Stromal cell of bone marrow (primary cell): ENCODE results near the gene CDC42EP2.
A peak's percentile ranks its signal among the peaks of the same experiment; 100 is the strongest.
"Not testable (repeated sequence)": the region's sequence is repeated elsewhere in the genome, so short reads cannot be mapped to it uniquely, and the experiment has no call there.

Experiments used
- DNase-seq: peaks from one replicate; pipeline ENCODE4 v3.0.0-alpha.2; 2012; ENCODE audit warnings: low read depth

Gene CDC42EP2

DNA sequence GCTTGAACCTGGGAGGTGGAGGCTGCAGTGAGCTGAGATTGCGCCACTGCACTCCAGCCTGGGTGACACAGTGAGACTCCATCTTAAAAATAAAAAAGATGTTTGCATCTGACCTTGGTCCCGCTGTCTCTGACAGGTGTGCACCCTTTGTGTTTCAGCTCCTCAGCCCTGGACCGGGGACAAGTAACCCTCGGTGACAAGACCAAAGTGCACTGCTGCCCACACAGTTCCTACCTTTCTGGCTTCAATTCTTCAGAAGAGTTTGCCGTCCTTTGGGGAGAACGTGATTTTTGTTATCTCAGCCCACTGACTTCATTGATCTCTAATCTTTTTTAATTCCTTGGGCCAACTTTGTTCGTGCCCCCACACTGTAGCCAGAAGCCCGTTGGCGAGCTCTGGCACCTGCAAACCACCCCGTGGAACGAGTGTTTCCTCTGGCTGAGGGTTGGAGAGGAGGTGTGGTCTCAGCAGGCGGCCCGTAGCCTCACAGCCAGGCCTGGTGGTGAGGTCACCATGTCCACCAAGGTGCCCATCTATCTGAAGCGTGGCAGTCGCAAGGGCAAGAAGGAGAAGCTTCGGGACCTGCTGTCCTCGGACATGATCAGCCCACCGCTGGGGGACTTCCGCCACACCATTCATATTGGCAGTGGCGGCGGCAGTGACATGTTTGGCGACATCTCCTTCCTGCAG is 5.9 kb downstream of the CDC42EP2 start:
- DNase-seq: no peak

DNA sequence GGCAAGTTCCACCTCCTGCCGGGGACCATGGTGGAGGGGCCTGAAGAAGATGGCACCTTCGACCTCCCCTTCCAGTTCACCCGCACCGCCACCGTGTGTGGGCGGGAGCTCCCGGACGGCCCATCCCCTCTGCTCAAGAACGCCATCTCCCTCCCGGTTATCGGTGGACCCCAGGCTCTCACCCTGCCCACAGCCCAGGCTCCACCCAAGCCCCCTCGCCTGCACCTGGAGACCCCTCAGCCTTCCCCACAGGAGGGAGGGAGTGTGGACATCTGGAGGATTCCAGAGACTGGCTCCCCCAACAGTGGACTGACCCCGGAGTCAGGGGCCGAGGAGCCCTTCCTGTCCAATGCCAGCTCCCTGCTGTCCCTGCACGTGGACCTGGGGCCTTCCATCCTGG is 6.4 kb downstream of the CDC42EP2 start:
- DNase-seq: no peak

- DNase-seq: no peak
These were observed 7.3 kb downstream of the CDC42EP2 start for GRCh38 chr11:65321828-65322485.

DNA sequence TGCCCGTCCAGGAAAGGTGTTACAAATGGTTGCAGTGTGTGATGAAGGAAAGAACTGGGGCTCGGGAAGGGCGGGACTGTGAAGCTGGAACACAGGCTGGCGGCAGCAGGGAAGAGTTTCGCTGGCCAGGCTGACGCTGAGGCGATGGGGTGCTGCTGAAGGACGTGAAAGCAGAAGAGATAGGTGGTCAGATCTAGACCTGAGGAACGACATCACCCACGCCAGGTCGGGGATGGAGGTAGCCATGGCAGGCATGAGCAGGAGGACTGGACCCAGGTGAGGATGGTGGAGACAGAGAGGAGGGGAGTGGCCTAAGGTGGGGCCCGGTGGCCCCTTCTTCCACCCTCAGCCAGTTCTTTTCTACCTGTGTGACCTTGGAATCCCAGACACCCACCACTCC is 9.1 kb downstream of the CDC42EP2 start:
- DNase-seq: no peak

GRCh38 chr11:65325435-65325834 is 10.8 kb downstream of the CDC42EP2 start:
- no peak for DNase-seq

GRCh38 chr11:65327021-65327420 is 12.4 kb downstream of the CDC42EP2 start:
- no peak for DNase-seq

- no peak for DNase-seq
These were observed 14.8 kb downstream of the CDC42EP2 start for GRCh38 chr11:65329478-65329877.

GRCh38 chr11:65329944-65330403 is 15.3 kb downstream of the CDC42EP2 start:
- DNase-seq: peak; percentile 79

GRCh38 chr11:65330544-65330943 is 15.9 kb downstream of the CDC42EP2 start:
- DNase-seq: no peak

DNA sequence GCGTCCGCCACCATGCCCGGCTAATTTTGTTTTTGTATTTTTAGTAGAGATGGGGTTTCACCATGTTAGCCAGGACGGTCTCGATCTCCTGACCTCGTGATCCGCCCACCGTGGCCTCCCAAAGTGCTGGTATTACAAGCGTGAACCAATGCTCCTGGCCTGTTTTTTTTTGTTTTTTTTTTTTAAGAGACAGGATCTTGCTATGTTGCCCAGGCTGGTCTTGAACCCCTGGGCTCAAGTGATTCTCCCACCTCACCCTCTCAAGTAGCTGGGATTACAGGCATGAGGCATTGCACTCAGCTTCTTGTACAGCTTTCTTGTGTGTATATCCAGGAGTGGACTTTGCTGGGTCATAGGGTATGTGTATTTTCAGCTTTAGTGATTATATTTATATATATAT is 17.9 kb downstream of the CDC42EP2 start:
- DNase-seq: not testable (repeated sequence)

DNA sequence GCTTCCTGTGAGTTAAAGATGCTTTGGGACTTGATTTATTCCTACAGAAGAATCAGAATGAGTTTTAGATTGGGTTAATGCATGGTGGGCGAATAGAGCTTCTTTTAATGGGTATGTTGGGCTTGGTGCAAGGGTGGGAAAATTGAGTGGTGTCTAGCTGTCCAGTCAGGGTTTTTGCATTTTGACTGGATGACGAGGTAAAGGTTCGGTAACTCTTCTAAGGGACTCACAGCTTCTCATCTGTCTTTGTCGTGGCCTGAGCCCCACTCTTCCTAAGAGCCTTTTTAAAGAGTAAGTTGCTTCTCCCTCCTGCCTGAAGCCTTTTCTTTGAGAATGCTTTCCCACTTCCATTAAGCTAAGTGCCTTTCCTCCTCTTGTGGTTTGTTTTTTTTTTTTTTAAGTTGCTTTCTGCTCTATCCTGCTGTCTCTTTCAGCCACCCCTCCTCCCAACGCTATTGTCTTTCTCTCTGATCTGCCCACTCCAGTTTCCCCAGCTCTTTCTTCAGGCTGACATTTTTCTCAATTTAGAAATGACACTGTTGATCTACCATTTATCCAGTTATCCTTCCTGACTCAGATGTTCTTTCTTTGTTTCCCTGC is 20.1 kb downstream of the CDC42EP2 start:
- no peak for DNase-seq

DNA sequence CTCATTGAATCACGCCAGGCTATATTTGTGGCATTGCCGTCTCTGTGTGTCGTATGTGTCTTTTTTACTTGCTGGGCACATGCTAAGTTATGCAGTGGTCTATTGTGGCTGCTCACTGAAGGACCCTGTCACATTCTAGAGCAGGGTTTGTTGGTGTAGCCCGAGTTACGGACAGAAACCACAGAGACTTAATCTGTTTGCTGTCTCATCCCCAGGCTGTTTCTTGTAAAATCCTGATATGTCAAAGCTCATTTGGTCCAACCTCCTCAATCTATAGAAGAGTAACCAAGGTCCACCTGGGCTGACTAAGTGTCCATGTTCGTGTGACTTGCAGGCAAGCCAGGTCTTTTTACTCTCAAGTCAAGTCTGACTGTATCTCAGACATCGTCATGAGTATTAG is 24.0 kb downstream of the CDC42EP2 start:
- DNase-seq: no peak

- no peak for DNase-seq
These were observed 25.6 kb downstream of the CDC42EP2 start for GRCh38 chr11:65340226-65340625.

DNA sequence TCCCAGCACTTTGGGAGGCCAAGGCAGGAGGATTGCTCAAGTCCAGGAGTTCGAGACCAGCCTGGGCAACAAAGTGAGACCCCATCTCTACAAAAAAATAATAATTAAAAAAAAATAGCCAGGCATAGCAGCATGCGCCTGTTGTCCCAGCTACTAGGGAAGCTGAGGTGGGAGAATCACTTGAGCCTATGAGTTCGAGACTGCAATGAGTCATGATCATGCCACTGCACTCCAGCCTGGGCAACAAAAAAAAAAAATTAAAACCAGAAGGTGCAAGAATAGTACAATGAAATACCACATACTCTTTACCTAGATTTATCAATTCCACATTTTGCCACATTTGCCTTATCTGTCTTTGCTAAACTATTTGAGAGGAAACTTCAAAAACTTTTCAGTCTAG is 27.2 kb downstream of the CDC42EP2 start:
- DNase-seq: no peak

GRCh38 chr11:65351511-65351910 is 36.8 kb downstream of the CDC42EP2 start:
- DNase-seq: no peak

- DNase-seq: no peak
These were observed 38.1 kb downstream of the CDC42EP2 start for GRCh38 chr11:65352783-65353182.

GRCh38 chr11:65353376-65353775 is 38.7 kb downstream of the CDC42EP2 start:
- DNase-seq: no peak

GRCh38 chr11:65353900-65354264 is 39.2 kb downstream of the CDC42EP2 start:
- DNase-seq: no peak

GRCh38 chr11:65354265-65355012 is 39.8 kb downstream of the CDC42EP2 start, which contains the start of gene TIGD3:
Gene TIGD3 (plus strand): TSS chr11:65354751. CDS start chr11:65355809, 1,058 bp downstream.
- DNase-seq: peak; percentile 87

DNA sequence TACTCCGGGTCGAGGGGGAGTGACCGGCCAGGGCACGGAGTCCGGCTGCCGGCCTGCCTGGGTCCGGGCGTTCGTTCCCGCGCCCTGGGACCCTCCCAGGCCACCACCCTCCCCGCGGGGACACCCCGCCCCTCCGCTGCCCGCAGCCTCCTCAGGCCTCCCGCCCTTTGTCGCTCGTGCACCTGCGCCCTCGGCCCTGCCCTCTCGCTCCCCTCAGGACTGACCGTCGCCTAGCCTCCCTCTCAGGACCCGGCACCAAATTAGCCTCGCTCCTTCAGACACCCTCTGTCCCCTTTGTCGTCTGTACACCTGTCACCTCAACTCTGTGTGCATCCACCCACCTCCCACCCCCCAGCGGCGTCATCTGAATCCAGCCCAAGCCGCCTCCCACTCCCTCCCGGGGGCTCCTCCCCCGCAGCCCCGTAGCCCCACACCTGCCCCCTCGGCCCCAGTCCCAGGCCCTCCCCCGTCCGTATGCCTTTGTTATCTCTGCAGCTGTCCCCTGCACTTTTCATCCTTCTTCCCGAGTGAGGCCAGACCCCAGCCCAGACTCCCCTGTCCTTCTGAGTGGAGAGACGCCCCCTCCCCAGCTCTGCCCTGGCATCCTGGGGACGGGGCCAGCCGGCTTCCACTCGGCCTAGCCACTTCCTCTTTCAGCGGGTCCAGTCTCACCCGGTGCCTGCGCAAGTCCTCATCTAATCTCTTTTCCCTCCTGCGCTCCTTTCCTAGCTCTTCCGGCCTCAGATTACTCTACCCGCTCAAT is 40.5 kb downstream of the CDC42EP2 start:
- no peak for DNase-seq

- no peak for DNase-seq
These were observed 41.2 kb downstream of the CDC42EP2 start for GRCh38 chr11:65355776-65356393.
